ENCODE results near the gene IRGQ.

Gene IRGQ

GRCh38 chr19:43616306-43616705 is 20.4 kb upstream of the IRGQ start:
- TF ChIP-seq TAF1 (IDR thresholded peaks at IDR 0.05; ENCODE audit: low read depth): no peak
- no peak for TF ChIP-seq RAD21 (IDR thresholded peaks at IDR 0.05; ENCODE audit: low read depth)
- TF ChIP-seq NFIC (IDR thresholded peaks at IDR 0.05): no peak

DNA sequence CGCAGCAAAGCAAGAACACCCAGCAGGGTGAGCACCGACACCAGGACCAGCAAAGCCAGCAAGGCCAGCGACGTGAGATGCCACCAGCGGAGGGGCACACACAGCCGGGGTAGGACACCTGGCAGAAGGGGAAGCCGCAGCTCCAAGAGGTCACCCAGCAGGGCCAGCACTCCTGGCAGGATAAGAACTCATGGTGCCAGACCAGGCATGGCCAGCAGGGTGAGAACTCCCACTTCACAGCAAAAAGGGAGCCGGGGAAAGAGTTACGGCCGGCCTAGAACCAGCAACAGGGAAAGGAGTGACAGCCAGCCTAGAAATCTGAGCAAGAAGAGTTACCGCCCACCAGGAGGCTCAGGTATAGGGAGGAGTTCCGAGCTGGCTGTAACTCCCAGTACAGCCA is 16.4 kb upstream of the IRGQ start:
- TF ChIP-seq TEAD4 (IDR thresholded peaks at IDR 0.05): no peak
- no peak for TF ChIP-seq ZBTB7A (IDR thresholded peaks at IDR 0.05; ENCODE audit: low read depth)

DNA sequence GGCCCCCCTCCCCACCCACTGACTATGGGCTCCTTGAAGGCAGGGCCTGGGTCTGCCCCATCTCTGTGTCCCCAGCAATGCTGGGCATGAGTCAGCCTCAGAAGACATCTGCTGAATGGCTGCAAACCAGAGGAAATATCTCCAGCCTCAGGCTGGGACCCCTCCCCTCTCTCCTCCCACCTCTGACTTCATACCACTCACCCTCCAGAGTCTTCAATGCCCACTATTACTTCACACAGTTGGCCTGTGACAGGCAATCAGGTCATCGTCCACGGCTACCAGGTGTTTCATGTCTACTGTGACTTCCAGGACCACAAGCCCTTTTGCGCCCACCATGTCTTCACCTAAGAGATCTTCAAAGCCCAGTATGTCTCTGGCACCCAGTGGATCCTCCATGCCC is 15.9 kb upstream of the IRGQ start, which contains the start of gene SRRM5:
Gene SRRM5 (plus strand): TSS at position 301 of the 400 bp plus-strand sequence. CDS start 34 bp downstream, at position 335.
- TF ChIP-seq, protein P1, sequence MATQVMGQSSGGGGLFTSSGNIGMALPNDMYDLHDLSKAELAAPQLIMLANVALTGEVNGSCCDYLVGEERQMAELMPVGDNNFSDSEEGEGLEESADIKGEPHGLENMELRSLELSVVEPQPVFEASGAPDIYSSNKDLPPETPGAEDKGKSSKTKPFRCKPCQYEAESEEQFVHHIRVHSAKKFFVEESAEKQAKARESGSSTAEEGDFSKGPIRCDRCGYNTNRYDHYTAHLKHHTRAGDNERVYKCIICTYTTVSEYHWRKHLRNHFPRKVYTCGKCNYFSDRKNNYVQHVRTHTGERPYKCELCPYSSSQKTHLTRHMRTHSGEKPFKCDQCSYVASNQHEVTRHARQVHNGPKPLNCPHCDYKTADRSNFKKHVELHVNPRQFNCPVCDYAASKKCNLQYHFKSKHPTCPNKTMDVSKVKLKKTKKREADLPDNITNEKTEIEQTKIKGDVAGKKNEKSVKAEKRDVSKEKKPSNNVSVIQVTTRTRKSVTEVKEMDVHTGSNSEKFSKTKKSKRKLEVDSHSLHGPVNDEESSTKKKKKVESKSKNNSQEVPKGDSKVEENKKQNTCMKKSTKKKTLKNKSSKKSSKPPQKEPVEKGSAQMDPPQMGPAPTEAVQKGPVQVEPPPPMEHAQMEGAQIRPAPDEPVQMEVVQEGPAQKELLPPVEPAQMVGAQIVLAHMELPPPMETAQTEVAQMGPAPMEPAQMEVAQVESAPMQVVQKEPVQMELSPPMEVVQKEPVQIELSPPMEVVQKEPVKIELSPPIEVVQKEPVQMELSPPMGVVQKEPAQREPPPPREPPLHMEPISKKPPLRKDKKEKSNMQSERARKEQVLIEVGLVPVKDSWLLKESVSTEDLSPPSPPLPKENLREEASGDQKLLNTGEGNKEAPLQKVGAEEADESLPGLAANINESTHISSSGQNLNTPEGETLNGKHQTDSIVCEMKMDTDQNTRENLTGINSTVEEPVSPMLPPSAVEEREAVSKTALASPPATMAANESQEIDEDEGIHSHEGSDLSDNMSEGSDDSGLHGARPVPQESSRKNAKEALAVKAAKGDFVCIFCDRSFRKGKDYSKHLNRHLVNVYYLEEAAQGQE (IDR thresholded peaks at IDR 0.05; ENCODE audit: low read depth): no peak
- TF ChIP-seq TCF12 (IDR thresholded peaks at IDR 0.05; ENCODE audit: low read depth): no peak
- TF ChIP-seq YY1 (IDR thresholded peaks at IDR 0.05; ENCODE audit: low read depth): no peak
- TF ChIP-seq, protein P2, sequence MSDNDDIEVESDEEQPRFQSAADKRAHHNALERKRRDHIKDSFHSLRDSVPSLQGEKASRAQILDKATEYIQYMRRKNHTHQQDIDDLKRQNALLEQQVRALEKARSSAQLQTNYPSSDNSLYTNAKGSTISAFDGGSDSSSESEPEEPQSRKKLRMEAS (IDR thresholded peaks at IDR 0.05): no peak
- TF ChIP-seq CEBPB (IDR thresholded peaks at IDR 0.05): no peak
- TF ChIP-seq RAD21 (IDR thresholded peaks at IDR 0.05; ENCODE audit: low read depth): no peak
- TF ChIP-seq TAF1 (IDR thresholded peaks at IDR 0.05; ENCODE audit: low read depth): no peak
- no peak for TF ChIP-seq NFIC (IDR thresholded peaks at IDR 0.05)

DNA sequence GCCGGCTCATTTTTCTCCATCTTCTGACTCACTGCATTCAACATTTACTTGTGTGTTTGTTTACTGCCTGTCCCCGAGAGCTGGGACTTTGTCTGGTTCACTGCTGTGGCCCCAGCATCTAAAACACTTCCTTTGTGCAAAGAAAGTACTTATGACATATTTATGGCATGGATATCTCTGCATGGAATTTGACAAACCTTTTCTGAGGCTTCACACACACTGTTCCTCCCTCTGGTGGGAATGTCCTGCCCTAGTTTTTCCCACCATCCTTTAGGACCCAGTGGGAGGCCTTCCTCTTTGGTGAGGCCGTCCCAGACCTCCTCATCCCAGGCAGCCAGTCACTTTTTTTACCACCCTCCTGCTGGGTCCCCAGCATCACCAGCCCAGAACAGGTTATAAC is 14.6 kb upstream of the IRGQ start:
- TF ChIP-seq, protein P1 (IDR thresholded peaks at IDR 0.05; ENCODE audit: low read depth): no peak
- no peak for TF ChIP-seq TCF12 (IDR thresholded peaks at IDR 0.05; ENCODE audit: low read depth)
- no peak for TF ChIP-seq TEAD4 (IDR thresholded peaks at IDR 0.05)
- TF ChIP-seq CEBPB (IDR thresholded peaks at IDR 0.05): no peak
- TF ChIP-seq, protein P2 (IDR thresholded peaks at IDR 0.05): no peak
- no peak for TF ChIP-seq CREB1 (IDR thresholded peaks at IDR 0.05; ENCODE audit: low read depth)
- no peak for TF ChIP-seq NFIC (IDR thresholded peaks at IDR 0.05)
- no peak for TF ChIP-seq RAD21 (IDR thresholded peaks at IDR 0.05; ENCODE audit: low read depth)
- TF ChIP-seq, protein P3, sequence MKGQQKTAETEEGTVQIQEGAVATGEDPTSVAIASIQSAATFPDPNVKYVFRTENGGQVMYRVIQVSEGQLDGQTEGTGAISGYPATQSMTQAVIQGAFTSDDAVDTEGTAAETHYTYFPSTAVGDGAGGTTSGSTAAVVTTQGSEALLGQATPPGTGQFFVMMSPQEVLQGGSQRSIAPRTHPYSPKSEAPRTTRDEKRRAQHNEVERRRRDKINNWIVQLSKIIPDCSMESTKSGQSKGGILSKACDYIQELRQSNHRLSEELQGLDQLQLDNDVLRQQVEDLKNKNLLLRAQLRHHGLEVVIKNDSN (IDR thresholded peaks at IDR 0.05): no peak
- no peak for TF ChIP-seq TAF1 (IDR thresholded peaks at IDR 0.05; ENCODE audit: low read depth)
- TF ChIP-seq YY1 (IDR thresholded peaks at IDR 0.05; ENCODE audit: low read depth): no peak
- TF ChIP-seq ZBTB7A (IDR thresholded peaks at IDR 0.05; ENCODE audit: low read depth): no peak
- no peak for TF ChIP-seq EP300 (IDR thresholded peaks at IDR 0.05; ENCODE audit: borderline replicate concordance)
- TF ChIP-seq EGR1 (IDR thresholded peaks at IDR 0.05): no peak

- TF ChIP-seq RAD21 (IDR thresholded peaks at IDR 0.05; ENCODE audit: low read depth) (no peak), TCF12 (IDR thresholded peaks at IDR 0.05; ENCODE audit: low read depth) (no peak), FOXM1 (IDR thresholded peaks at IDR 0.05; ENCODE audit: borderline replicate concordance, low read depth) (no peak), ZBTB7A (IDR thresholded peaks at IDR 0.05; ENCODE audit: low read depth) (no peak), EP300 (IDR thresholded peaks at IDR 0.05; ENCODE audit: borderline replicate concordance) (no peak), CEBPB (IDR thresholded peaks at IDR 0.05) (no peak), EGR1 (IDR thresholded peaks at IDR 0.05) (no peak)
- TF ChIP-seq, protein P1 (IDR thresholded peaks at IDR 0.05; ENCODE audit: low read depth): no peak
Measured at GRCh38 chr19:43609872-43610271, 13.9 kb upstream of the IRGQ start.
